GM12874 (cell line): ENCODE measurements around the gene SNTA1.

Experiments
- TF ChIP-seq, protein P1 (sequence below): IDR thresholded peaks from 2 replicates; pipeline ENCODE4 v1.5.1; 2011; ENCODE audit warnings: low read depth, mild to moderate bottlenecking, control low read depth, low read length, moderate library complexity; ENCODE audit not compliant: insufficient read depth

The SNTA1 gene

DNA sequence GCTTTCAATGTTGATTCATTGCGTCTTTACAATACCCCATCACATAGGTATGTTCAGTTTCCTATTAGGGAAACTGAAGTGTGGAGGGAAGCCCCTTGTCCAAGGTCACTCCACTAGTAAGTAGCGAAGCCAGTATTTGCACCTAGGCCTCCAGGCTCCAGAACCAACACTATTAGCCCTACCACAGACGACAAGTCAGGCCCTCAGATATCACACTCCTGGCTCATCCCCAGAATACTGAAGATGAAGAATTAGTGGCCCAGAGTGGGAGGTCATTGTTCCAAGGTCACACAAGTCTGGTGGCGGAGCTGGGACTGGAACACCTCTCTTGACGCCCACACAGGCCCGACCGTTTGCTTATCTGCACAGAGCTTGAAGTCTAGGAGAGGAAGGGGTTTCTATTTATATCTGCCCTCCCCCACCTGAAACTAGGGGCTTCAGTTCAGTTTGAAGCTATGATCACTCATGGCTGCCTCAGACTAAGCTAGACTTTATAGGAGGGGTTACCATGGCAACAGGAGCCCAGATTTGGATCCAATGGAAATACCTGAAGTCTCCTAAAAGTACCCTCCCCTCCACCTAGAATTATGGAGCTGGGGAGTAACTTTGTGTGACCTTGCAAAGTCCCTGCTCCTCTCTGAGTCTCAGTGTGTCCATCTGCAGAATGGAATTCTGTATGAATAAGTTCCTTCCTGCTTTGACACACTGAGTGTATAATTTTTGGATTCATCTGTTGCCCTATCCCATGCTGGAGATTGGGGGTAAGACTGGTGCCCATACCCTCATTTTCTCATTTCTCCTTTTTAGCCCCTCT, 2.2 kb downstream of the SNTA1 start:
- TF ChIP-seq, protein P1, sequence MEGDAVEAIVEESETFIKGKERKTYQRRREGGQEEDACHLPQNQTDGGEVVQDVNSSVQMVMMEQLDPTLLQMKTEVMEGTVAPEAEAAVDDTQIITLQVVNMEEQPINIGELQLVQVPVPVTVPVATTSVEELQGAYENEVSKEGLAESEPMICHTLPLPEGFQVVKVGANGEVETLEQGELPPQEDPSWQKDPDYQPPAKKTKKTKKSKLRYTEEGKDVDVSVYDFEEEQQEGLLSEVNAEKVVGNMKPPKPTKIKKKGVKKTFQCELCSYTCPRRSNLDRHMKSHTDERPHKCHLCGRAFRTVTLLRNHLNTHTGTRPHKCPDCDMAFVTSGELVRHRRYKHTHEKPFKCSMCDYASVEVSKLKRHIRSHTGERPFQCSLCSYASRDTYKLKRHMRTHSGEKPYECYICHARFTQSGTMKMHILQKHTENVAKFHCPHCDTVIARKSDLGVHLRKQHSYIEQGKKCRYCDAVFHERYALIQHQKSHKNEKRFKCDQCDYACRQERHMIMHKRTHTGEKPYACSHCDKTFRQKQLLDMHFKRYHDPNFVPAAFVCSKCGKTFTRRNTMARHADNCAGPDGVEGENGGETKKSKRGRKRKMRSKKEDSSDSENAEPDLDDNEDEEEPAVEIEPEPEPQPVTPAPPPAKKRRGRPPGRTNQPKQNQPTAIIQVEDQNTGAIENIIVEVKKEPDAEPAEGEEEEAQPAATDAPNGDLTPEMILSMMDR = no peak

DNA sequence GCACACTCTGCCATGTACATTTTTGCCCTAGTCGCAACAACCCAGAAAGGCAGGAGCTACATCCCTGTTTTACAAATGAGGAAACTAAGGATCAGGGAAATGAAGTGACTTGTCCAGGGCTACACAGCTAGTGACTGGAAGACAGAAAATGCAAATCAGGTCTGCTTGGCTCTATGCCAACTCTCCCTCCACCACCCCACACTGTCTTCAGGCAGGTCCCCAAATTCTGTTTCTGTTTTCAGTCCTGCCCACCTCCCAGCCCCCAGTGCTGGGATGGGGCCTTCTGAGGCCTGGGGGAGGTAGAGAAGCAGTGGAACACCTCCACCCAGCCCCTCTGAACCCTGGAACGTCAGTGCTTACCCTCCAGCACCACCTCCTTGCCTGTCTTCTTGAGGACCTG, 5.1 kb downstream of the SNTA1 start:
- TF ChIP-seq, protein P1 = no peak

DNA sequence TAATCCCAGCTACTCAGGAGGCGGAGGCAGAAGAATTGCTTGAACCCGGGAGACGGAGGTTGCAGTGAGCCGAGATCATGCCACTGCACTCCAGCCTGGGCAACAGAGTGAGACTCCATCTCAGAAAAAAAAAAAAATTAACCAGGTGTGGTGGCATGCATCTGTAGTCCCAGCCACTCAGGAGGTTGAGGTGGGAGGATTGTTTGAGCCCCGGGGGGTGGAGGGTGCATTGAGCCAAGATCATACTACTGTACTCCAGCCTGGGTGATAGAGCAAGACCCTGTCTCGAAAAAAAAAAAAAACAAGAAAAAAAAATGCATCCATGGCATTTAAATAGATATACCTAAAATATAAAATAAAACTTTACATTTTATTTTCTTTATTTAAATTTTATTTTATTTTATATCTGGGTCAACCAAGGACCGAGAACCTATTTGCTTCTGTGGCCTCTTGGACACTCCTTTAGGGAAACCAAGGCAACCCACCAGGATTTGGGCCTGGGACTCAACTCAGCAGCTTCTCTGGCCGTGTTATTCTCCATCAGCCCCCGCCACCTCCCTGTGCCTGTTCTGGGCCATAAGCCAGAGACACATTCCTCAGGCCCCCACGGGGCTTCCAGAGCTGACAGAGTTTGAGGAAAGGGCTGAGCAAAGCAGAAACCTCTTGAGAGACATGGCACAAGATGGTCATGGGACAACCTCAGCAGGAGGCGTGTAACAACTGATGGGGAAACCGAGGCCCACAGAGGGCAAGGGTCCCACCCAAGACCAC, 6.2 kb downstream of the SNTA1 start:
- TF ChIP-seq, protein P1 = no peak

DNA sequence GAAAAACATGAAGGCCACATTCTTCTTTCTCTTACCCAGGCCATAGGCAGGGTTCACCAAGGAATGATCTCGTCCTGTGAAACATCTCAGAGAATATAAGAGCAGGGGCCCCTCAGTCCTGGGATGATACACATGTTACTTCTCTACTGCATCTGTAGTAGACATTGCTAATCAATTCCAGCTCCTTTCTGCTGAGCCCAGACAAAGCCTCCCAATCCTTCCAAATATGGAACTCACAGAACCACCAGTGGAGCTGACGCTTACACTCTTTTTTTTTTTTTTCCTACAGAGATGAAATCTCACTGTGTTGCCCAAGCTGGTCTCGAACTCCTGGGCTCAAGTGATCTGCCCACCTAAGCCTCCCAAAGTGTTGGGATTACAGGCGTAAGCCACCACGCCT, 9.1 kb downstream of the SNTA1 start:
- TF ChIP-seq, protein P1 = no peak

DNA sequence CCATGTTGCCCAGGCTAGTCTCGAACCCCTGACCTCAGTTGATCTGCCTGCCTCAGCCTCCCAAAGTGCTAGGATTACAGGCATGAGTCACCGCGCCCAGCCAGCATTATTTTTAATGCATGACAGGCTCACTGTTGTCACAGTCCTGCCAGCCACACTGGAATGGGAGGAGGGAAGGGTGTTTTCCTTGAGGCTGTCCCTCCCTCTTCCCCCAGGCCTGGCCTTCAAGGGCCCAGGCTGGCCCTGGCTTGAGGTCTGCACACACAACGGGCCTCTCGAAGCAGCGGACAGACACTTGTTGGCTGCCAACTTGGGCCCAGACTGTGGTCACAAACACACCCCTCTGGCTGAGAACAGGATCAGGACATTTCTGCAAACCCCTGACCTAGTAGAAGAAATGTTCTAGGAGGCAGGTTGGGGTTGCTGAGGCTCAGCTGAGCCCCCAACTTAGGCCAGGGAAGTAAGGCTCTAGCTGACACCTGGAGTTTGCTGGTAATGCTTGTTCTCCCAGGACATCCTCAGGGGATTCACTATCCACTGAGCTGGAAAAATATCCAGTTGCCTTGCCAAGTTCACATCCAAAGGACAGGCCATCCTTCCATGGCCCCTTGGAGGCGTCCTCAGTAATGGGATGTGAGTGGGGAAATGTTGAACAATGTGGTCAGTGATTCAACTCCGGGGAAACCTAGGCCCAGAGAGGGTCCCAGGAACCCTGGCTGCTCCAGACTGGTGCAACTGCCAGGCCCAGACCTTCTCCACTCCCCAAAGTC, 9.9 kb downstream of the SNTA1 start:
- TF ChIP-seq, protein P1 = no peak

DNA sequence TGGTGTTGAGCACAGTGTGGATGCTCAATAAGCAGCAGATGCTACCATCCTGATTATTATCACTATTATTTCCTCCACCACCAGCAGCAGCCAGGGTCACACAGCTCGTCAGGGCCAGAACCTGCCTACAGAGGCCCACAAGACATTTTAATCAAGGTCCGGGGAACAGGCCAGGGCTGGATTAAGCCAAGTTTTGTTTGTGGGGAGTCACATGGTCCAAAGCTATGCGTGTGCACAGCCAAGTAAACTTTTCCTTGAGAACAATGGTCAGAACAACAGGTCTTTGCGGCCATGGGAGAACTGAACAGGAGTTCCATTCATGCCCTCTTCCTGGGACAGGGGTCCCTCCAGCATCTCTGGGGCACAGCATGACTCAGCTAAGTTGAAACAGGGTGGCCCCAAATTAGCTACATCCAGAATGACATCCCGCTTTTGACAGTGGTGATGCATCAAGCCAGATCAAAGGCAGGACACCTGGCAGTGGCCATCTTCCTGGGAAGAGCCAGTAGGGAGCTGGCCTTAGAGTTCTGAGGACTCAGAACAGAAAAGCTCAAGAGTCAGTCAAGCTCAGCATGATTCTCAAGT, 11.7 kb downstream of the SNTA1 start:
- TF ChIP-seq, protein P1 = no peak

DNA sequence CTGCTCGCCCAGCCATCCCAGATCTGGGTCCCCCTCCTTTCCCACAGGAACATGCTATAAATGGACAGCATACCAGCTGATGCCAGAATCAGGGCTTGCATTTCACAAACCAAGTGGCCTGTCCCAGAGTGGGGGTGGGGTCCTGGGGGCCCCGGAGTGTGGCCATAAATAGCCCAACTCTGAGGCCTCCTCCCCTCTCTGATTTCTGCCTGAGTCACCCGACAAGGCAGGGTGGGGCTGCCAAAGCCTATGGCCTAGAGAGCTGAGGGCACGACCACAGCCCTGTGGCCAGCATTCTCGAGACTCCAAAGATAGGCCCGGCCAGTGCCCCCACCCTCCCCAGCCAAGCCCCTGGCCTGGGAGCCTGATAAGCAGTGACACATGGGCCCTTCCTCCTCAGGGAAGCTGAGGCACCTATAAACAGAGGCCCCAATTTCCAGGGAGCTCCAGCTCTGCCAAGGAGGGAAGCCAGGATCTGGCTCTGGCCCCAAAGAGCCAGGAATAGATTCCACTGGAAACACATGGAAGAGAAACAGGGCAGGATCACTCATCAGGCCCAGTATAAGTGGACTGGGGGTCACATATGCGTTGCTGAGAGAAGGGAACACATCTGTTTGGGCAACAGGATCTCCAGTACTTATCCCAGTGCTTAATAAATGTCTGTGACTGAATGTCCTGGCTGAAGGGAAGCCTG, 20.3 kb downstream of the SNTA1 start:
- TF ChIP-seq, protein P1 = no peak
